ENCODE results near the gene CTDNEP1.

DNA sequence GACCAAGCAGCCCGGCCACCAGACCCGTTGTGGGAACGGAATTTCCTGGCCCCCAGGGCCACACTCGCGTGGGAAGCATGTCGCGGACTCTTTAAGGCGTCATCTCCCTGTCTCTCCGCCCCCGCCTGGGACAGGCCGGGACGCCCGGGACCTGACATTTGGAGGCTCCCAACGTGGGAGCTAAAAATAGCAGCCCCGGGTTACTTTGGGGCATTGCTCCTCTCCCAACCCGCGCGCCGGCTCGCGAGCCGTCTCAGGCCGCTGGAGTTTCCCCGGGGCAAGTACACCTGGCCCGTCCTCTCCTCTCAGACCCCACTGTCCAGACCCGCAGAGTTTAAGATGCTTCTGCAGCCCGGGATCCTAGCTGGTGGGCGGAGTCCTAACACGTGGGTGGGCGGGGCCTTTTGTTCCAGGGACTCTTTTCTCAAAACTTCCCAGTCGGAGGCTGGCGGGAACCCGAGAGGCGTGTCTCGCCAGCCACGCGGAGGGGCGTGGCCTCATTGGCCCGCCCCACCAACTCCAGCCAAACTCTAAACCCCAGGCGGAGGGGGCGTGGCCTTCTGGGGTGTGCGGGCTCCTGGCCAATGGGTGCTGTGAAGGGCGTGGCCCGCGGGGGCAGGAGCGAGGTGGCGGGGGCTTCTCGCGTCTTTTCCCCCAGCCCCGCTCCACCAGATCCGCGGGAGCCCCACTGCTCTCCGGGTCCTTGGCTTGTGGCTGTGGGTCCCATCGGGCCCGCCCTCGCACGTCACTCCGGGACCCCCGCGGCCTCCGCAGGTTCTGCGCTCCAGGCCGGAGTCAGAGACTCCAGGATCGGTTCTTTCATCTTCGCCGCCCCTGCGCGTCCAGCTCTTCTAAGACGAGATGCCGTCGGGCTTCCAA is 29.8 kb upstream of the CTDNEP1 start, which contains the start of gene SLC2A4:
- TF ChIP-seq, protein P1, sequence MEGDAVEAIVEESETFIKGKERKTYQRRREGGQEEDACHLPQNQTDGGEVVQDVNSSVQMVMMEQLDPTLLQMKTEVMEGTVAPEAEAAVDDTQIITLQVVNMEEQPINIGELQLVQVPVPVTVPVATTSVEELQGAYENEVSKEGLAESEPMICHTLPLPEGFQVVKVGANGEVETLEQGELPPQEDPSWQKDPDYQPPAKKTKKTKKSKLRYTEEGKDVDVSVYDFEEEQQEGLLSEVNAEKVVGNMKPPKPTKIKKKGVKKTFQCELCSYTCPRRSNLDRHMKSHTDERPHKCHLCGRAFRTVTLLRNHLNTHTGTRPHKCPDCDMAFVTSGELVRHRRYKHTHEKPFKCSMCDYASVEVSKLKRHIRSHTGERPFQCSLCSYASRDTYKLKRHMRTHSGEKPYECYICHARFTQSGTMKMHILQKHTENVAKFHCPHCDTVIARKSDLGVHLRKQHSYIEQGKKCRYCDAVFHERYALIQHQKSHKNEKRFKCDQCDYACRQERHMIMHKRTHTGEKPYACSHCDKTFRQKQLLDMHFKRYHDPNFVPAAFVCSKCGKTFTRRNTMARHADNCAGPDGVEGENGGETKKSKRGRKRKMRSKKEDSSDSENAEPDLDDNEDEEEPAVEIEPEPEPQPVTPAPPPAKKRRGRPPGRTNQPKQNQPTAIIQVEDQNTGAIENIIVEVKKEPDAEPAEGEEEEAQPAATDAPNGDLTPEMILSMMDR (IDR thresholded peaks at IDR 0.05): no peak
- 0 out of 2 replicates have a peak, but pooled peaks have one; percentile 50 for TF ChIP-seq SIN3A (IDR thresholded peaks at IDR 0.05; ENCODE audit: borderline replicate concordance, insufficient read depth, low read depth, low read length)
- TF ChIP-seq, protein P2, sequence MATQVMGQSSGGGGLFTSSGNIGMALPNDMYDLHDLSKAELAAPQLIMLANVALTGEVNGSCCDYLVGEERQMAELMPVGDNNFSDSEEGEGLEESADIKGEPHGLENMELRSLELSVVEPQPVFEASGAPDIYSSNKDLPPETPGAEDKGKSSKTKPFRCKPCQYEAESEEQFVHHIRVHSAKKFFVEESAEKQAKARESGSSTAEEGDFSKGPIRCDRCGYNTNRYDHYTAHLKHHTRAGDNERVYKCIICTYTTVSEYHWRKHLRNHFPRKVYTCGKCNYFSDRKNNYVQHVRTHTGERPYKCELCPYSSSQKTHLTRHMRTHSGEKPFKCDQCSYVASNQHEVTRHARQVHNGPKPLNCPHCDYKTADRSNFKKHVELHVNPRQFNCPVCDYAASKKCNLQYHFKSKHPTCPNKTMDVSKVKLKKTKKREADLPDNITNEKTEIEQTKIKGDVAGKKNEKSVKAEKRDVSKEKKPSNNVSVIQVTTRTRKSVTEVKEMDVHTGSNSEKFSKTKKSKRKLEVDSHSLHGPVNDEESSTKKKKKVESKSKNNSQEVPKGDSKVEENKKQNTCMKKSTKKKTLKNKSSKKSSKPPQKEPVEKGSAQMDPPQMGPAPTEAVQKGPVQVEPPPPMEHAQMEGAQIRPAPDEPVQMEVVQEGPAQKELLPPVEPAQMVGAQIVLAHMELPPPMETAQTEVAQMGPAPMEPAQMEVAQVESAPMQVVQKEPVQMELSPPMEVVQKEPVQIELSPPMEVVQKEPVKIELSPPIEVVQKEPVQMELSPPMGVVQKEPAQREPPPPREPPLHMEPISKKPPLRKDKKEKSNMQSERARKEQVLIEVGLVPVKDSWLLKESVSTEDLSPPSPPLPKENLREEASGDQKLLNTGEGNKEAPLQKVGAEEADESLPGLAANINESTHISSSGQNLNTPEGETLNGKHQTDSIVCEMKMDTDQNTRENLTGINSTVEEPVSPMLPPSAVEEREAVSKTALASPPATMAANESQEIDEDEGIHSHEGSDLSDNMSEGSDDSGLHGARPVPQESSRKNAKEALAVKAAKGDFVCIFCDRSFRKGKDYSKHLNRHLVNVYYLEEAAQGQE (IDR thresholded peaks at IDR 0.05; ENCODE audit: insufficient read depth in 1 of 2, low read depth in 2 of 2, low read length in 1 of 2): no peak
- peak; percentile 80; the same call in 1 of the 2 replicates for TF ChIP-seq TCF7L2 (IDR thresholded peaks at IDR 0.05; ENCODE audit: low read depth, low read length)
